ENCODE results near the gene DPF3. TPM values are rescaled to one million over a fixed set of nuclear protein-coding genes. Genes with fewer than 3 reads are reported as not detected.

The DPF3 gene
- total RNA-seq, 1 donor from 2014 or later: 1.1 TPM

DNA sequence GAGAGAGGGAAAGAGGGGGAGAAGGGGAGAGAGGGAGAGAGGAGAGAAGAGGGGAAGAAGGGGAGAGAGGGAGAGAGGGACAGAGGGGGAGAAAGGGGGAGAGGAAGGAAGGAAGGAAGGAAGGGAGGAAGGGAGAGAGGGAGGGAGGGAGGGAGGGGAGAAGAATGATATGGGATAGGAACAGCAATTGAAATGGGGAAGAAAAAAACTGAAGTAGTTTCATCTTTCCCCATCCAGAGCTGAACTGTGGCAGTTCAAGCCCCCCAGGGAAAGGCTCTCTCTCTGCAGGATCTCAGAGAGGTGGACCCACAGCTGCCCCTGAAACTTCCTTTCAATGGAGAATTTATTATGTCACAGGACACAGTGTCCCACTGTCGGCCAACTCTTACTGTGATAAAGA is 136.9 kb downstream of the DPF3 start:
- no peak overlapping the region for H3K4me3 Mint-ChIP-seq (ENCODE audit: unreplicated experiment)
- H3K27ac Mint-ChIP-seq (ENCODE audit: unreplicated experiment): no peak overlapping the region
- no peaks in the 10 kb centered on the region for H3K4me1 Mint-ChIP-seq (ENCODE audit: low read depth)
- H3K36me3 Mint-ChIP-seq (ENCODE audit: low read depth): peaks cover 16% of the 10 kb centered on the region
- TF ChIP-seq, protein P1, sequence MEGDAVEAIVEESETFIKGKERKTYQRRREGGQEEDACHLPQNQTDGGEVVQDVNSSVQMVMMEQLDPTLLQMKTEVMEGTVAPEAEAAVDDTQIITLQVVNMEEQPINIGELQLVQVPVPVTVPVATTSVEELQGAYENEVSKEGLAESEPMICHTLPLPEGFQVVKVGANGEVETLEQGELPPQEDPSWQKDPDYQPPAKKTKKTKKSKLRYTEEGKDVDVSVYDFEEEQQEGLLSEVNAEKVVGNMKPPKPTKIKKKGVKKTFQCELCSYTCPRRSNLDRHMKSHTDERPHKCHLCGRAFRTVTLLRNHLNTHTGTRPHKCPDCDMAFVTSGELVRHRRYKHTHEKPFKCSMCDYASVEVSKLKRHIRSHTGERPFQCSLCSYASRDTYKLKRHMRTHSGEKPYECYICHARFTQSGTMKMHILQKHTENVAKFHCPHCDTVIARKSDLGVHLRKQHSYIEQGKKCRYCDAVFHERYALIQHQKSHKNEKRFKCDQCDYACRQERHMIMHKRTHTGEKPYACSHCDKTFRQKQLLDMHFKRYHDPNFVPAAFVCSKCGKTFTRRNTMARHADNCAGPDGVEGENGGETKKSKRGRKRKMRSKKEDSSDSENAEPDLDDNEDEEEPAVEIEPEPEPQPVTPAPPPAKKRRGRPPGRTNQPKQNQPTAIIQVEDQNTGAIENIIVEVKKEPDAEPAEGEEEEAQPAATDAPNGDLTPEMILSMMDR (IDR thresholded peaks at IDR 0.05): no peak
- DNase-seq (ENCODE audit: low spot score): no peak
- H3K27me3 Mint-ChIP-seq (ENCODE audit: low read depth): no peaks in the 10 kb centered on the region
- peaks cover 29% of the 10 kb centered on the region for H3K9me3 Mint-ChIP-seq (ENCODE audit: low read depth)

DNA sequence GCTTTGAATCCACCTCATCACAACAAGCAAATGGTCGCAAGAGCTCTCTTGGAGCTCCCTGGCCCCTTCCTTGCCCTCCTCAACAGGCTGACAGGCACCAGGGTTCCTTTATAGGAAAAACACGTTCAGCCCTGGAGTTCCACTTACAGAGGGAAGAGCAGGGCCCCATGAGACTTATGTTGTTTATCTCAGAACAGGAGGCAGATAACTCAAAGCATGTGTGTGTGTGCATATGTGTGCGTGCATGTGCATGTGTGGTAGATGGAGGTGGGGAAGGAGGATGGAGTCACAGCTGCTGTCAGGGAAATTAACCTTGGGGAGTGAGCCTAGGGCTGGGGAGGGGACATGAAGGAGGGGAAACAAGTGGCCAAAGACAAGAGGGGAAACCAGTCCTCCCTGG is 138.1 kb downstream of the DPF3 start:
- DNase-seq (ENCODE audit: low spot score): no peak
- Mint-ChIP-seq H3K27me3 (ENCODE audit: low read depth) (no peaks in the 10 kb centered on the region), H3K27ac (ENCODE audit: unreplicated experiment) (no peak overlapping the region), H3K4me3 (ENCODE audit: unreplicated experiment) (no peak overlapping the region), H3K4me1 (ENCODE audit: low read depth) (peaks cover 3% of the 10 kb centered on the region), H3K9me3 (ENCODE audit: low read depth) (peaks cover 25% of the 10 kb centered on the region), H3K36me3 (ENCODE audit: low read depth) (peaks cover 16% of the 10 kb centered on the region)
- TF ChIP-seq, protein P1 (IDR thresholded peaks at IDR 0.05): no peak

DNA sequence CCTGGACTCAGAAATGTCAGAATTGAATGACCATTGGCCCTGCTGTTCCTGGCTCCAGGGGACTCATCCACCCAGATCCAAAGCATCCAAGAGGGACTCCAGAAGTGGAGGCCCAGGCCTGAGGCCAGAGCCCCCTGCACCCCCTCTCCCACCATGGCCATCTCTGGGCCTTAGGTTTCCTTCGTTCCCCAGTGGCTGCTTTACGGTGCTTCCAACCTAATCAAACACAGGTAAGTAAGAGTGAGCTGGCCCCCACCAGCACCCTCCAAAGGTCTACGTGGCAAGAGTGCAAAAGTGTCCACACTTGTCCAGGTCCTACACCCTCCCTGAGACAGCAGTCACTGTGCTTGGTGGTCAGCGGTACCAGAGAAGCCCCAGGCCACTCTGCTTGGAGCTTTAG is 139.0 kb downstream of the DPF3 start:
- TF ChIP-seq, protein P1 (IDR thresholded peaks at IDR 0.05): no peak
- H3K27me3 Mint-ChIP-seq (ENCODE audit: low read depth): no peaks in the 10 kb centered on the region
- peaks cover 14% of the 10 kb centered on the region for H3K36me3 Mint-ChIP-seq (ENCODE audit: low read depth)
- no peak for DNase-seq (ENCODE audit: low spot score)
- no peak overlapping the region for H3K27ac Mint-ChIP-seq (ENCODE audit: unreplicated experiment)
- H3K4me1 Mint-ChIP-seq (ENCODE audit: low read depth): peaks cover 3% of the 10 kb centered on the region
- H3K9me3 Mint-ChIP-seq (ENCODE audit: low read depth): peaks cover 19% of the 10 kb centered on the region
- H3K4me3 Mint-ChIP-seq (ENCODE audit: unreplicated experiment): no peak overlapping the region

DNA sequence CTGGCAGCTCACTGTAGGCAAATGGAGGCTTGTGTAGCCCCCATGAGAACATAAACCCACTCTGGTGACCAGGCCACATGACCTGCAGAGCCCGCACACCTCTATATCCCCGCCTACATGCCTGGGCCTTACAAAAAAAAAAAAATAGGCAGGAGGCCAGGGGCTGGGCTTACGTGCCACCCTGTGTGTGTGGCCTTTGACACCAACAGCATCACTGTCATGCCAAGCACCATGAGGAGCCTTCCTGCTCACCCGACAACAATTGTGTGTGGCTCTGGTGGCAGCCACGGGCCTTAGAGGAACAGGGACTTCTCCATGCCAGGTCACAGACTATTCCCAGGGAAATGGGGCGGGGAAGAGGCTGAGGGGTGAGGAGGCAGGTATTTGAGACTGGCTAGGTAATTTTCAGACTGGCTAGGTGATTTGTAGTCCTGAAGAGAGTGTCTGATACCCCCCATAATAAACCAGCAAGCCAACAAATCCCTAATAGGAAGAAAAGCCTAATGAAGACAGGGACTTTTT is 140.0 kb downstream of the DPF3 start:
- Mint-ChIP-seq H3K27me3 (ENCODE audit: low read depth) (no peaks in the 10 kb centered on the region), H3K36me3 (ENCODE audit: low read depth) (peaks cover 6% of the 10 kb centered on the region), H3K4me3 (ENCODE audit: unreplicated experiment) (no peak overlapping the region), H3K4me1 (ENCODE audit: low read depth) (peaks cover 3% of the 10 kb centered on the region), H3K9me3 (ENCODE audit: low read depth) (peaks cover 10% of the 10 kb centered on the region), H3K27ac (ENCODE audit: unreplicated experiment) (no peak overlapping the region)
- no peak for DNase-seq (ENCODE audit: low spot score)
- TF ChIP-seq, protein P1 (IDR thresholded peaks at IDR 0.05): no peak

DNA sequence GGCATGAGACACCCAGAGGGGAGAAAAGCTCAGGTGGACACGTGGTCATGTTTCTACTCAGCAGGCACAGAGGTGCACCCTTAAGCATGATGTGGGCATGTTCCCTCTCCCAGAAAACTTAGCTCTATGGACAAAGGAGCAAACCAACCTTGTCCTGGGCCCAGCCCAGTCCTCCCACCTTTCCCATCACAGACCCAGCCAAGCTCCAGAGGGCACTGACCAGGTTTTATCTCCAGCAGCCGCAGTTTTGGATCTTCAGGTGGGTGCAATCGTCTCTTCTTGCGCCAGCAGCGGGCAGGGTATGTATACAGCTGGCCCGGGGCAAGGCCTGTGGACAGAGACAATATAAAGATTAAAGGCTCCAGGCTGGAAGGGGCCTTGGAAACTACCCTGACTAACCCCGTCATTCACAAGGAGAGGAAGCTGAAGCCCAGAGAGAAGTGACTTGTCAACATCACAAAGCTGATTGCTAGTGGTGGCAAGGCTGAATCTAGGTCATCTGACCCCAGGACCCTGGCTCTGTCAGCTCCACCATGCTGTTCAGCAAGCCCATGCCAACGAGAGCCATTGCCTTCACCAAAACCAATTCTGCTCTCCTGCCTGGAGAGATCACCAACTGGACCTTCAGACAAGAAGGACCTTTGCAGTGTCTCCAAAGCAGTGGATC is 140.7 kb downstream of the DPF3 start:
- H3K4me3 Mint-ChIP-seq (ENCODE audit: unreplicated experiment): no peak overlapping the region
- TF ChIP-seq, protein P1 (IDR thresholded peaks at IDR 0.05): no peak
- no peak overlapping the region for H3K27ac Mint-ChIP-seq (ENCODE audit: unreplicated experiment)
- H3K36me3 Mint-ChIP-seq (ENCODE audit: low read depth): peaks cover 2% of the 10 kb centered on the region
- H3K4me1 Mint-ChIP-seq (ENCODE audit: low read depth): peaks cover 3% of the 10 kb centered on the region
- H3K27me3 Mint-ChIP-seq (ENCODE audit: low read depth): no peaks in the 10 kb centered on the region
- DNase-seq (ENCODE audit: low spot score): no peak
- peaks cover 4% of the 10 kb centered on the region for H3K9me3 Mint-ChIP-seq (ENCODE audit: low read depth)
